IMR-90 (cell line): Measurements from ENCODE around the gene PDZD11.

Experiments used
- POLR2A ChIP-seq: IDR thresholded peaks from 2 replicates; pipeline ENCODE4 v1.6.1; 2012; ENCODE audit warnings: mild to moderate bottlenecking, low read depth, low read length
- TF ChIP-seq, protein P1 (sequence below): conservative IDR thresholded peaks from 2 replicates; pipeline ENCODE4 v1.5.1; 2012; ENCODE audit warnings: mild to moderate bottlenecking, low read depth, low read length, improper control_type of control experiment

DNA sequence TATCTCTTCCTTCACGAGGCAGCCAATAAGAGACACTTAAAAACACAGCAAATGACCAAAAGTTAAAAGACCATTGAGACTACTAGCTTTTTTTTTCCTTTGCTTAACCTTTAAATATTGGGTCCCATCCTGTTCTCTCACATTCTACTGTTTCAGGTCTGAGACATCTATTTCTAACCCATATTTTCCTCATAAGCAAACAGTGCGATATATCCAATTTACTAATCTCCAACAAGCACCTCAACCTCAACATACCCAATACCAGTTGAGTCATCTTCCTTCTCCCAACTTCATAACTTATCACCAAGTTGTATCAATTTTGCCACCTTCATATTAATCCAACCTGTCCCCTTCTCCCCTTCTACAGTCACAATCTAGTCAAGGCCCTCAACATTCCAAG lies 48.2 kb downstream of the PDZD11 start:
- no peak for TF ChIP-seq POLR2A
- TF ChIP-seq, protein P1, sequence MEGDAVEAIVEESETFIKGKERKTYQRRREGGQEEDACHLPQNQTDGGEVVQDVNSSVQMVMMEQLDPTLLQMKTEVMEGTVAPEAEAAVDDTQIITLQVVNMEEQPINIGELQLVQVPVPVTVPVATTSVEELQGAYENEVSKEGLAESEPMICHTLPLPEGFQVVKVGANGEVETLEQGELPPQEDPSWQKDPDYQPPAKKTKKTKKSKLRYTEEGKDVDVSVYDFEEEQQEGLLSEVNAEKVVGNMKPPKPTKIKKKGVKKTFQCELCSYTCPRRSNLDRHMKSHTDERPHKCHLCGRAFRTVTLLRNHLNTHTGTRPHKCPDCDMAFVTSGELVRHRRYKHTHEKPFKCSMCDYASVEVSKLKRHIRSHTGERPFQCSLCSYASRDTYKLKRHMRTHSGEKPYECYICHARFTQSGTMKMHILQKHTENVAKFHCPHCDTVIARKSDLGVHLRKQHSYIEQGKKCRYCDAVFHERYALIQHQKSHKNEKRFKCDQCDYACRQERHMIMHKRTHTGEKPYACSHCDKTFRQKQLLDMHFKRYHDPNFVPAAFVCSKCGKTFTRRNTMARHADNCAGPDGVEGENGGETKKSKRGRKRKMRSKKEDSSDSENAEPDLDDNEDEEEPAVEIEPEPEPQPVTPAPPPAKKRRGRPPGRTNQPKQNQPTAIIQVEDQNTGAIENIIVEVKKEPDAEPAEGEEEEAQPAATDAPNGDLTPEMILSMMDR: no peak
